GM12878 (cell line): ENCODE measurements around the gene GBP6.

Source experiments
- BMI1 ChIP-seq: fragments of 450-650 bp; IDR thresholded peaks from 2 replicates; pipeline ENCODE4 v1.6.1; 2016; ENCODE audit warnings: mild to moderate bottlenecking, moderate library complexity, borderline replicate concordance
- CBFB ChIP-seq: IDR thresholded peaks from 2 replicates; pipeline ENCODE4 v1.6.1; 2016; ENCODE audit warnings: antibody characterized with exemption, low read depth
- CHD2 ChIP-seq: IDR thresholded peaks from 2 replicates; pipeline ENCODE4 v1.6.1; 2011; ENCODE audit warnings: low read depth, low read length, improper control_type of control experiment, borderline replicate concordance
- JUNB ChIP-seq: IDR thresholded peaks from 2 replicates; pipeline ENCODE4 v1.6.1; 2016; ENCODE audit warnings: antibody characterized with exemption, mild to moderate bottlenecking
- SMAD1 ChIP-seq: fragments of 450-650 bp; IDR thresholded peaks from 2 replicates; pipeline ENCODE4 v1.6.1; 2018; ENCODE audit warnings: mild to moderate bottlenecking, low read depth; ENCODE audit not compliant: partially characterized antibody
- SP1 ChIP-seq: IDR thresholded peaks from one replicate; pipeline ENCODE4 v1.6.1; 2011; ENCODE audit warnings: low read depth, low read length
- TF ChIP-seq, protein P1 (sequence below), 3 experiments: IDR thresholded peaks in 2 of 3; conservative IDR thresholded peaks in 1 of 3; 2 replicates each; pipeline ENCODE4 v1.5.1; 2011; ENCODE audit warnings: low read depth in 3 of 3, low read length in 3 of 3, mild to moderate bottlenecking in 3 of 3, control low read depth in 2 of 3, moderate library complexity in 2 of 3, inconsistent platforms in 1 of 3, mixed read lengths in 1 of 3; ENCODE audit not compliant: control insufficient read depth in 2 of 3, insufficient read depth in 1 of 3; ENCODE audit errors: extremely low read depth in 1 of 3
- TF ChIP-seq, protein P2 (sequence below): fragments of 150-350 bp; IDR thresholded peaks from 2 replicates; pipeline ENCODE4 v1.6.1; 2016; ENCODE audit warnings: low read depth, low read length
- TF ChIP-seq, protein P3 (sequence below): IDR thresholded peaks from 2 replicates; pipeline ENCODE4 v1.6.1; 2012; ENCODE audit warnings: low read depth, low read length, improper control_type of control experiment

DNA sequence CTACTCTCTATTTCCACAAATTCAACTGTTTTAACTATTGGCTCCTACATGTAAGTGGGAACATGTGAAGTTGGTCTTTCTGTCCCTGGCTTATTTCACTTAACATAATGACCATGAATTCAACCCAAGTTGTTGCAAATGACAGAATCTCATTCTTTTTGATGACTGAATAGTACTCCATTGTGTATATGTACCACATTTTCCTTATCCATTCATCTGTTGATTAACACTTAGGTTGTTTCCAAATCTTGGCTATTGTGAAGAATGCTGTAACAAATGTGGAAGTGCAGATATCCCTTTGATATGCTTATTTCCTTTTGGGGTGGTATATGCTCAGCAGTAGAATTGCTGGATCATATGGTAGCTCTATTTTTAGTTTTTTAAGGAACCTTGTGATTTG, 33.0 kb downstream of the GBP6 start:
- TF ChIP-seq BMI1 = no peak
- no peak for TF ChIP-seq SP1
- TF ChIP-seq, protein P1, sequence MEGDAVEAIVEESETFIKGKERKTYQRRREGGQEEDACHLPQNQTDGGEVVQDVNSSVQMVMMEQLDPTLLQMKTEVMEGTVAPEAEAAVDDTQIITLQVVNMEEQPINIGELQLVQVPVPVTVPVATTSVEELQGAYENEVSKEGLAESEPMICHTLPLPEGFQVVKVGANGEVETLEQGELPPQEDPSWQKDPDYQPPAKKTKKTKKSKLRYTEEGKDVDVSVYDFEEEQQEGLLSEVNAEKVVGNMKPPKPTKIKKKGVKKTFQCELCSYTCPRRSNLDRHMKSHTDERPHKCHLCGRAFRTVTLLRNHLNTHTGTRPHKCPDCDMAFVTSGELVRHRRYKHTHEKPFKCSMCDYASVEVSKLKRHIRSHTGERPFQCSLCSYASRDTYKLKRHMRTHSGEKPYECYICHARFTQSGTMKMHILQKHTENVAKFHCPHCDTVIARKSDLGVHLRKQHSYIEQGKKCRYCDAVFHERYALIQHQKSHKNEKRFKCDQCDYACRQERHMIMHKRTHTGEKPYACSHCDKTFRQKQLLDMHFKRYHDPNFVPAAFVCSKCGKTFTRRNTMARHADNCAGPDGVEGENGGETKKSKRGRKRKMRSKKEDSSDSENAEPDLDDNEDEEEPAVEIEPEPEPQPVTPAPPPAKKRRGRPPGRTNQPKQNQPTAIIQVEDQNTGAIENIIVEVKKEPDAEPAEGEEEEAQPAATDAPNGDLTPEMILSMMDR (IDR thresholded peaks at IDR 0.05 in 2 of 3, conservative IDR thresholded peaks at IDR 0.05 in 1 of 3; ENCODE audit: control insufficient read depth in 2 of 3, extremely low read depth in 1 of 3, insufficient read depth in 1 of 3, low read depth in 3 of 3, low read length in 3 of 3) = no peak
- no peak for TF ChIP-seq SMAD1
- no peak for TF ChIP-seq CHD2
- no peak for TF ChIP-seq JUNB
- TF ChIP-seq, protein P2, sequence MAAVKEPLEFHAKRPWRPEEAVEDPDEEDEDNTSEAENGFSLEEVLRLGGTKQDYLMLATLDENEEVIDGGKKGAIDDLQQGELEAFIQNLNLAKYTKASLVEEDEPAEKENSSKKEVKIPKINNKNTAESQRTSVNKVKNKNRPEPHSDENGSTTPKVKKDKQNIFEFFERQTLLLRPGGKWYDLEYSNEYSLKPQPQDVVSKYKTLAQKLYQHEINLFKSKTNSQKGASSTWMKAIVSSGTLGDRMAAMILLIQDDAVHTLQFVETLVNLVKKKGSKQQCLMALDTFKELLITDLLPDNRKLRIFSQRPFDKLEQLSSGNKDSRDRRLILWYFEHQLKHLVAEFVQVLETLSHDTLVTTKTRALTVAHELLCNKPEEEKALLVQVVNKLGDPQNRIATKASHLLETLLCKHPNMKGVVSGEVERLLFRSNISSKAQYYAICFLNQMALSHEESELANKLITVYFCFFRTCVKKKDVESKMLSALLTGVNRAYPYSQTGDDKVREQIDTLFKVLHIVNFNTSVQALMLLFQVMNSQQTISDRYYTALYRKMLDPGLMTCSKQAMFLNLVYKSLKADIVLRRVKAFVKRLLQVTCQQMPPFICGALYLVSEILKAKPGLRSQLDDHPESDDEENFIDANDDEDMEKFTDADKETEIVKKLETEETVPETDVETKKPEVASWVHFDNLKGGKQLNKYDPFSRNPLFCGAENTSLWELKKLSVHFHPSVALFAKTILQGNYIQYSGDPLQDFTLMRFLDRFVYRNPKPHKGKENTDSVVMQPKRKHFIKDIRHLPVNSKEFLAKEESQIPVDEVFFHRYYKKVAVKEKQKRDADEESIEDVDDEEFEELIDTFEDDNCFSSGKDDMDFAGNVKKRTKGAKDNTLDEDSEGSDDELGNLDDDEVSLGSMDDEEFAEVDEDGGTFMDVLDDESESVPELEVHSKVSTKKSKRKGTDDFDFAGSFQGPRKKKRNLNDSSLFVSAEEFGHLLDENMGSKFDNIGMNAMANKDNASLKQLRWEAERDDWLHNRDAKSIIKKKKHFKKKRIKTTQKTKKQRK = no peak
- no peak for TF ChIP-seq CBFB
- TF ChIP-seq, protein P3, sequence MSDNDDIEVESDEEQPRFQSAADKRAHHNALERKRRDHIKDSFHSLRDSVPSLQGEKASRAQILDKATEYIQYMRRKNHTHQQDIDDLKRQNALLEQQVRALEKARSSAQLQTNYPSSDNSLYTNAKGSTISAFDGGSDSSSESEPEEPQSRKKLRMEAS = no peak
